Calu3 (cell line): ENCODE measurements around the gene P3H3. TPM values are rescaled to one million over a fixed set of nuclear protein-coding genes. Genes with fewer than 3 reads are reported as not detected.

Source experiments
- BruUV-seq: library from RNA; stranded (reverse); fragments of 400-500 nt; replicated peaks from 2 replicates; lab custom pipeline; 2021; lab: Mats Ljungman, UMichigan
- CTCF ChIA-PET: fragments of 300-600 bp; sonication (Branson Sonifier 250); formaldehyde crosslinking; loops from one replicate; lab custom pipeline; 2022; ENCODE audit warnings: antibody characterized with exemption; lab: Charles Lee
- DNase-seq: peaks from one replicate; pipeline ENCODE4 v3.0.0; 2022
- H3K27ac Mint-ChIP-seq: one replicate; pipeline ENCODE4 v1.8.0; 2022; ENCODE audit warnings: mixed read lengths; ENCODE audit not compliant: unreplicated experiment
- H3K27me3 Mint-ChIP-seq: one replicate; pipeline ENCODE4 v1.8.0; 2022; ENCODE audit warnings: mixed read lengths; ENCODE audit not compliant: unreplicated experiment
- H3K36me3 Mint-ChIP-seq: one replicate; pipeline ENCODE4 v1.8.0; 2022; ENCODE audit warnings: mild to moderate bottlenecking, moderate library complexity, mixed read lengths; ENCODE audit not compliant: insufficient read depth, unreplicated experiment
- H3K4me1 Mint-ChIP-seq: one replicate; pipeline ENCODE4 v1.8.0; 2022; ENCODE audit warnings: mild to moderate bottlenecking, low read depth, mixed read lengths; ENCODE audit not compliant: unreplicated experiment
- H3K4me3 Mint-ChIP-seq: one replicate; pipeline ENCODE4 v1.8.0; 2022; ENCODE audit warnings: mild to moderate bottlenecking, low read depth, moderate library complexity, mixed read lengths; ENCODE audit not compliant: unreplicated experiment
- H3K9me3 Mint-ChIP-seq: one replicate; pipeline ENCODE4 v1.8.0; 2022; ENCODE audit warnings: low read depth, mixed read lengths; ENCODE audit not compliant: unreplicated experiment
- CTCF ChIP-seq: fragments of 200-600 bp; IDR thresholded peaks from one replicate; pipeline ENCODE4 v1.8.0; 2022; ENCODE audit warnings: antibody characterized with exemption; ENCODE audit not compliant: unreplicated experiment
- intact Hi-C: fragments of 100-400 bp; cut with micrococcal nuclease; formaldehyde crosslinking; loops from one replicate; pipeline ENCODE4 v1.10.0; 2022; ENCODE audit not compliant: unreplicated experiment
- total RNA-seq: library from RNA; stranded (reverse); gene quantifications from 2 replicates; pipeline ENCODE4 v1.2.3, GENCODE V29; 2022

Gene P3H3
- total RNA-seq, 1 experiment from 2014 or later: 0.45 TPM

GRCh38 chr12:6855322-6855721 lies 27.1 kb downstream of the P3H3 start:
- BruUV-seq: no TSS peak
- H3K27me3 Mint-ChIP-seq: no peaks in the 10 kb centered on the region
- intact Hi-C loops: no loop called here
- peaks cover 44% of the 10 kb centered on the region for H3K36me3 Mint-ChIP-seq
- no peak overlapping the region for H3K27ac Mint-ChIP-seq
- H3K9me3 Mint-ChIP-seq: no peaks in the 10 kb centered on the region
- no peak overlapping the region for H3K4me3 Mint-ChIP-seq
- H3K4me1 Mint-ChIP-seq: peaks cover 15% of the 10 kb centered on the region
- CTCF ChIA-PET: no interaction called here
- no peak for TF ChIP-seq CTCF
- DNase-seq: no peak

DNA sequence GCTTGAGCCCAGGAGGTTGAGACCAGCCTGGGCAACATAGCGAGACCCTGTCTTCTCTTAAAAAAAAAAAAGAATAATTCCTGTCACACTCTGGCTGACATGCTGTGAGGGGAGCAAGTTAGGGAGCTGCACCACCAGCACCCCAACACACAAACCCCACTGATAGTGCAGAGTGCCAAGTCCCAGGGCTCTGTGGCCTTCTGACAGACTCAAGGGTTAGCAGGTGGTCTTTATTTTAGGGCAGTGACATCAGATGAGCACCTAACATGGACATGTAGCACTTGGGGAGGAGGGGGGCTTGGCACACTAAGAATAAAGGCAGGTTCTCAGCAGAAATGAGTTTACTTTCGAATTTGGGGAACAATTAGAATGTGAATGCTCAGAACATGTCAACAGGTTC lies 30.6 kb downstream of the P3H3 start:
- H3K27me3 Mint-ChIP-seq: no peaks in the 10 kb centered on the region
- no peak overlapping the region for H3K4me3 Mint-ChIP-seq
- peaks cover 24% of the 10 kb centered on the region for H3K36me3 Mint-ChIP-seq
- intact Hi-C loops: no loop called here
- H3K4me1 Mint-ChIP-seq: peaks cover 7% of the 10 kb centered on the region
- no peak overlapping the region for H3K27ac Mint-ChIP-seq
- no TSS peak for BruUV-seq
- DNase-seq: no peak
- no peak for TF ChIP-seq CTCF
- H3K9me3 Mint-ChIP-seq: no peaks in the 10 kb centered on the region
- CTCF ChIA-PET: interaction anchor here (0.6 kb wide), 1 partner anchor 71 kb away, joined by 3 read pairs; no protein-coding TSS in a partner anchor

DNA sequence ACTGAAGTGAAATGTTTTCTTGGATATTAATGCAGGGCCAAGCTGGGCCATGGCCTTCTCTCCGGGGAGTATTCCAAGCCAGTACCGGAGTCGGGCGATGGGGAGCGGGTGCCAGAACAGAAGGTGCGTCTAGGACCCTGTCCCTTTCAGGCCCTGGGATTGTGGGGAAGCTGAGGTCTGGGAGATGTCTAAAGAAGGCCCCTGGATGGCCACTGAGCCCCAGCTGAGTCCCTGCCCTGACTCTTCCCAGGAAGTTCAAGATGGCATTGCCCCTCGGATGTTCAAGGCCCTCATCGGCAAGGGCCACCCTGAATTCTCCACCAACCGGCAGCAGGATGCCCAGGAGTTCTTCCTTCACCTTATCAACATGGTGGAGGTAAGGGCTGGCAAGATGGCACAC lies 31.9 kb downstream of the P3H3 start:
- H3K36me3 Mint-ChIP-seq: peaks cover 18% of the 10 kb centered on the region
- H3K4me1 Mint-ChIP-seq: no peaks in the 10 kb centered on the region
- no peak for TF ChIP-seq CTCF
- H3K4me3 Mint-ChIP-seq: no peak overlapping the region
- no peak overlapping the region for H3K27ac Mint-ChIP-seq
- H3K9me3 Mint-ChIP-seq: no peaks in the 10 kb centered on the region
- no peak for DNase-seq
- CTCF ChIA-PET: no interaction called here
- BruUV-seq: no TSS peak
- intact Hi-C loops: no loop called here
- H3K27me3 Mint-ChIP-seq: no peaks in the 10 kb centered on the region

- no peak overlapping the region for H3K27ac Mint-ChIP-seq
These were observed 32.7 kb downstream of the P3H3 start for GRCh38 chr12:6860942-6861341.

More at GRCh38 chr12:6860942-6861341, 32.7 kb downstream of the P3H3 start:
- no peak for DNase-seq
- CTCF ChIA-PET: no interaction called here
- TF ChIP-seq CTCF: no peak
- Mint-ChIP-seq H3K36me3 (peaks cover 24% of the 10 kb centered on the region), H3K9me3 (no peaks in the 10 kb centered on the region), H3K4me3 (no peak overlapping the region), H3K27me3 (no peaks in the 10 kb centered on the region), H3K4me1 (no peaks in the 10 kb centered on the region)
- intact Hi-C loops: no loop called here
- BruUV-seq: no TSS peak
